Nephron (organoid): ENCODE measurements around the gene SLC24A4.

Experiments used
- H3K27ac Mint-ChIP-seq, 3 experiments: 2 replicates each; pipeline ENCODE4 v1.8.0; 2020; ENCODE audit warnings: mixed read lengths in 3 of 3, mild to moderate bottlenecking in 2 of 3, moderate library complexity in 1 of 3
- H3K27me3 Mint-ChIP-seq: 2 replicates; pipeline ENCODE4 v1.8.0; 2021; ENCODE audit warnings: low read depth, mild to moderate bottlenecking, moderate library complexity, mixed read lengths
- H3K36me3 Mint-ChIP-seq: 2 replicates; pipeline ENCODE4 v1.8.0; 2020; ENCODE audit warnings: low read depth, mixed read lengths
- H3K4me1 Mint-ChIP-seq: 2 replicates; pipeline ENCODE4 v1.8.0; 2020; ENCODE audit warnings: mixed read lengths
- H3K4me3 Mint-ChIP-seq, 3 experiments: 2 replicates each; pipeline ENCODE4 v1.8.0; 2020; ENCODE audit warnings: mild to moderate bottlenecking in 3 of 3, mixed read lengths in 3 of 3, moderate library complexity in 2 of 3
- H3K9me3 Mint-ChIP-seq: 2 replicates; pipeline ENCODE4 v1.8.0; 2020; ENCODE audit warnings: mixed read lengths
- CTCF ChIP-seq, 3 experiments: fragments of 200-600 bp; sonication (generic); IDR thresholded peaks; one replicate each; pipeline ENCODE4 v1.5.0; 2021; ENCODE audit warnings: antibody characterized with exemption in 3 of 3; ENCODE audit not compliant: unreplicated experiment in 3 of 3

SLC24A4 gene

GRCh38 chr14:92523752-92524151 lies 200.8 kb downstream of the SLC24A4 start:
- no peak overlapping the region for H3K4me3 Mint-ChIP-seq
- no peaks in the 10 kb centered on the region for H3K27me3 Mint-ChIP-seq
- no peaks in the 10 kb centered on the region for H3K9me3 Mint-ChIP-seq
- no peak for TF ChIP-seq CTCF (IDR thresholded peaks at IDR 0.05; ENCODE audit: unreplicated experiment in 3 of 3)
- no peaks in the 10 kb centered on the region for H3K36me3 Mint-ChIP-seq
- H3K27ac Mint-ChIP-seq = no peak overlapping the region
- no peaks in the 10 kb centered on the region for H3K4me1 Mint-ChIP-seq

- Mint-ChIP-seq H3K4me3 (no peak overlapping the region), H3K27me3 (no peaks in the 10 kb centered on the region), H3K4me1 (no peaks in the 10 kb centered on the region)
Observed at GRCh38 chr14:92524602-92525185, 201.7 kb downstream of the SLC24A4 start.

GRCh38 chr14:92525322-92526095 lies 202.5 kb downstream of the SLC24A4 start:
- Mint-ChIP-seq H3K4me1 (no peaks in the 10 kb centered on the region), H3K9me3 (no peaks in the 10 kb centered on the region), H3K36me3 (no peaks in the 10 kb centered on the region), H3K27ac (no peak overlapping the region), H3K27me3 (no peaks in the 10 kb centered on the region), H3K4me3 (no peak overlapping the region)
- TF ChIP-seq CTCF (IDR thresholded peaks at IDR 0.05; ENCODE audit: unreplicated experiment in 3 of 3) = no peak

More at GRCh38 chr14:92524602-92525185, 201.7 kb downstream of the SLC24A4 start:
- Mint-ChIP-seq H3K9me3 (no peaks in the 10 kb centered on the region), H3K27ac (no peak overlapping the region), H3K36me3 (no peaks in the 10 kb centered on the region)
- no peak for TF ChIP-seq CTCF (IDR thresholded peaks at IDR 0.05; ENCODE audit: unreplicated experiment in 3 of 3)

- H3K9me3 Mint-ChIP-seq = no peaks in the 10 kb centered on the region
- H3K4me3 Mint-ChIP-seq = no peak overlapping the region
- no peak for TF ChIP-seq CTCF (IDR thresholded peaks at IDR 0.05; ENCODE audit: unreplicated experiment in 3 of 3)
- H3K27ac Mint-ChIP-seq = no peak overlapping the region
- H3K4me1 Mint-ChIP-seq = no peaks in the 10 kb centered on the region
- H3K36me3 Mint-ChIP-seq = no peaks in the 10 kb centered on the region
- H3K27me3 Mint-ChIP-seq = no peaks in the 10 kb centered on the region
Observed at GRCh38 chr14:92527721-92528120, 204.8 kb downstream of the SLC24A4 start.

- Mint-ChIP-seq H3K9me3 (no peaks in the 10 kb centered on the region), H3K4me3 (no peak overlapping the region), H3K27ac (no peak overlapping the region), H3K4me1 (no peaks in the 10 kb centered on the region), H3K27me3 (no peaks in the 10 kb centered on the region), H3K36me3 (no peaks in the 10 kb centered on the region)
- no peak for TF ChIP-seq CTCF (IDR thresholded peaks at IDR 0.05; ENCODE audit: unreplicated experiment in 3 of 3)
Observed at GRCh38 chr14:92528486-92529100, 205.6 kb downstream of the SLC24A4 start.
